Dedifferentiated amniotic fluid mesenchymal stem cell (primary cell): ENCODE results near the gene ASRGL1.
A peak's percentile ranks its signal among the peaks of the same experiment; 100 is the strongest.
"Not testable (repeated sequence)": the region's sequence is repeated elsewhere in the genome, so short reads cannot be mapped to it uniquely, and the experiment has no call there.

Experiments used
- DNase-seq: peaks from one replicate; pipeline ENCODE4 v3.0.0-alpha.2; 2016; ENCODE audit errors: extremely low spot score

Gene ASRGL1

GRCh38 chr11:62337303-62338181, at the start of gene ASRGL1:
Gene ASRGL1, plus strand, starts transcription at chr11:62337448. Its CDS starts 530 bp downstream, at chr11:62337978.
- DNase-seq = peak; percentile 33

- DNase-seq = no peak
Measured at GRCh38 chr11:62295504-62295903, 41.7 kb upstream of the ASRGL1 start.

GRCh38 chr11:62298975-62299374, 38.3 kb upstream of the ASRGL1 start, which contains the start of gene SCGB1D4:
Gene SCGB1D4, minus strand, starts transcription at chr11:62299075. Its CDS starts 65 bp downstream, at chr11:62299010.
- DNase-seq = no peak

DNA sequence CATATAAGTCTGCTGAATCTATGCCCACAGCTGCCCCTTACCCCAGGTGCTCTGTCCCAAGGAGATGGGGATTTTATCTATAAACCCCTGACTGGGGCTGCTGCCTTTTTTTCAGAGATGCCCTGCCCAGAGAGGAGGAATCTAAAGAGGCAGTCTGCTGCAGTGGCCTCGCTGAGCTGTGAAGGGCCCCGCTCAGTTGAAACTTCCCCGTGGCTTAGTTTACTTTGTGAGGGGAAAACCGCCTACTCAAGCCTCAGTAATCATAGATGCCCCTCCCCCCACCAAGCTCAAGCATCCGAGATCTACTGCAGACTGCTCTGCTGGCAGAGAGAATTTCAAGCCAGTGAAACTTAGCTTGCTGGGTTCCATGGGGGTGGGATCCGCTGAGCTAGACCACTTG, 31.0 kb upstream of the ASRGL1 start:
- no peak for DNase-seq

DNA sequence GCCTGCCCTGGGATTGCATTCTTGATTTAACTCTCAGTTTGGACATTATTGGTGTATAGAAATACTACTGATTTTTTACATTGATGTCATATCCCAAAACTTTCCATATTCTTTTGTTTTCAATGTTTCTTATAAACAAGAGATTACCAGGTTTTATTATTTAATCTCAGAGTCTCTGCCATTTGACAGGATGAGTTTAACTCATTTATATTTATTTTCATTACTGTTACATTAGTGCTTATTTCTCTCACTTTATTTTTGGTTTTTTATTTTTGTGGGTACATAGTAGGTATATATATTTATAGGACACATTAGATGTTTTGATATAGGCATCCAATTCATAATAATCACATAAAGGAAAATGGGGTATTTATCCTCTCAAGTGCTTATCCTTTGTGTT, 29.3 kb upstream of the ASRGL1 start:
- DNase-seq = no peak

GRCh38 chr11:62309991-62310390, 27.3 kb upstream of the ASRGL1 start:
- no peak for DNase-seq

DNA sequence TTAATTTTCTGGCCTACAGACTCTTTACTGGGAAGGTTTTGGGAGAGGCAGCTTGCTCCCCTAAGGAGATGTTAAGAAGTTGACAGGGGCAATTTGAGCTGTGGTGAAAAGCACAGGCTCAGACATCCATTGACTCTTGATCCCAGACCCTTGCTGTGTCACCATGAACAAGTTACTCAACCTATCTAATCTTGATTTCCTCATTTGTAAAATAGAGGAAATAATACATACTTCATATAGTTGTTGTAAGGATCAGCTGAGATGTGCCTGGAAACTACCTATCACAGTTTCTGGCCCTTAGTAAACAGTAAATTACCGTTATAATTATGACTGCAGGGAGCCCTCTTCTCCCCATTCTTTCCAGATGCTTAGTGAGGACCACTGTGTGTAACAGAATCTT, 21.8 kb upstream of the ASRGL1 start:
- DNase-seq = no peak

- no peak for DNase-seq
Measured at GRCh38 chr11:62322524-62322923, 14.7 kb upstream of the ASRGL1 start.

- no peak for DNase-seq
Measured at GRCh38 chr11:62324731-62325556, 12.3 kb upstream of the ASRGL1 start.

DNA sequence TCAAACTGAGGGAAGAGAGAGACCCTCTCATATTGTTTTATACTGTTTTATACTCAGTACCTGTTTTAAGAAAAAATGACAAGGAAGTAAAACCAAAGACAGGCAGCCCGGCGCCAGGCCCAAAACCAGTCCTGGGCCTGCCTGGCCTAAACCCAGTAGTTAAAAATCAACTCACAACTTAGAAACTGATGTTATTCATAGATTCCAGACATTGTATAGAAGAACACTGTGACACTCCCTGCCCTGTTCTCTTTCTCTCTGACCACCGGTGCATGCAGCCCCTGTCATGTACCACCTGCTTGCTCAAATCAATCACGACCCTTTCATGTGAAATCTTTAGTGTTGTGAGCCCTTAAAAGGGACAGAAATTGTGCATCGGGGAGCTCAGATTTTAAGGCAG, 11.5 kb upstream of the ASRGL1 start:
- not testable (repeated sequence) for DNase-seq

DNA sequence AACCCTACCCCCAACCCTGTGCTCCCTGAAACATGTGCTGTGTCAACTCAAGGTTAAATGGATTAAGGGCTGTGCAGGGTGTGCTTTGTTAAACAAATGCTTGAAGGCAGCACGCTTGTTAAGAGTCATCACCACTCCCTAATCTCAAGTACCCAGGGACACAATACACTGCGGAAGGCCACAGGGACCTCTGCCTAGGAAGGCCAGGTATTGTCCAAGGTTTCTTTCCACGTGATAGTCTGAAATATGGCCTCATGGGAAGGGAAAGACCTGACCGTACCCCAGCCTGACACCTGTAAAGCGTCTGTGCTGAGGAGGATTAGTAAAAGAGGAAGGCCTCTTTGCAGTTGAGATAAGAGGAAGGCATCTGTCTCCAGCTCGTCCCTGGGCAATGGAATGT, 10.5 kb upstream of the ASRGL1 start:
- not testable (repeated sequence) for DNase-seq

GRCh38 chr11:62327541-62327940, 9.7 kb upstream of the ASRGL1 start:
- not testable (repeated sequence) for DNase-seq

DNA sequence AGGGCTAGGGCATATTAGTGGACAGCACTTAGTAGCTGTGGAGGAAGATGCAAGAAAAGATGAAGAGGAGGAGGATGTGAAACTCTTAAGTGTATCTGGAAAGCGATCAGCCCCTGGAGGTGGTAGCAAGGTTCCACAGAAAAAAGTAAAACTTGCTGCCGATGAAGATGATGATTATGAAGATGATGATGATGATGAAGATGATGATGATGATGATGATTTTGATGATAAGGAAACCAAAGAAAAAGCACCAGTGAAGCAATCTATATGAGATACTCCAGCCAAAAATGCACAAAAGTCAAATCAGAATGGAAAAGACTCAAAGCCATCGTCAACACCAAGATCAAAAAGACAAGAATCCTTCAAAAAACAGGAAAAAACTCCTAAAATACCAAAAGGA, 6.0 kb upstream of the ASRGL1 start:
- DNase-seq = not testable (repeated sequence)

GRCh38 chr11:62333768-62334167, 3.5 kb upstream of the ASRGL1 start:
- DNase-seq = no peak

DNA sequence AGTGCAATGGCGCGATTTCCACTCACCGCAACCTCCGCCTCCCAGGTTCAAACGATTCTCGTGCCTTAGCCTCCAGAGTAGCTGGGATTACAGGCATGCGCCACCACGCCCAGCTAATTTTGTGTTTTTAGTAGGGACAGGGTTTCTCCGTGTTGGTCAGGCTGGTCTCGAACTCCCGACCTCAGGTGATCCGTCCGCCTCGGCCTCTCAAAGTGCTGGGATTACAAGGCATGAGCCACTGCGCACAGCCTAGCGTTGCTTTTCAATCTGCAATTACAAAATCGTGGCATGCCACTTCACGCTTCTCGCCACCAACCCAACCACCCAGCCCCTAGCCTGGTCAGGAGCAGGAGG, 322 bp upstream of the ASRGL1 start:
- DNase-seq = not testable (repeated sequence)

DNA sequence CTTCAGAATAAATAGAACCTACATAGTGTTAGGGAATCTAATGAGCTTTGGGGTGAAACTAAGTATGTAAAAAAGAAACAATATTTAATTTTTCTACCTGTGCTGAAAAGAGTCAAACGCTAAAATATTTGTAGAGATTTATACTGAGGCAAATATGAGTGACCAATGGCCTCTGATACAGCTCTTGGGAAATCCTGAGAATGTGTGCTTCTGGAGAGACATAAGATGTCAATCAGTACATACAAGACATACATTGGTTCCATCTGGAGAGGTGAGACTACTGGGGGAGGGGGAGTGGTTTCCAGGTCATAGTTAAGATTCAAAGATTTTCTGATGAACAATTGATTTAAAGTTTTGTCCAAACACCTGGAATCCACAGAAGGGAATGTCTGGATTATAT, 970 bp downstream of the ASRGL1 start:
- DNase-seq = no peak

- peak; percentile 41 for DNase-seq
Measured at GRCh38 chr11:62340269-62340901, 3.1 kb downstream of the ASRGL1 start.

- no peak for DNase-seq
Measured at GRCh38 chr11:62341588-62341987, 4.3 kb downstream of the ASRGL1 start.

DNA sequence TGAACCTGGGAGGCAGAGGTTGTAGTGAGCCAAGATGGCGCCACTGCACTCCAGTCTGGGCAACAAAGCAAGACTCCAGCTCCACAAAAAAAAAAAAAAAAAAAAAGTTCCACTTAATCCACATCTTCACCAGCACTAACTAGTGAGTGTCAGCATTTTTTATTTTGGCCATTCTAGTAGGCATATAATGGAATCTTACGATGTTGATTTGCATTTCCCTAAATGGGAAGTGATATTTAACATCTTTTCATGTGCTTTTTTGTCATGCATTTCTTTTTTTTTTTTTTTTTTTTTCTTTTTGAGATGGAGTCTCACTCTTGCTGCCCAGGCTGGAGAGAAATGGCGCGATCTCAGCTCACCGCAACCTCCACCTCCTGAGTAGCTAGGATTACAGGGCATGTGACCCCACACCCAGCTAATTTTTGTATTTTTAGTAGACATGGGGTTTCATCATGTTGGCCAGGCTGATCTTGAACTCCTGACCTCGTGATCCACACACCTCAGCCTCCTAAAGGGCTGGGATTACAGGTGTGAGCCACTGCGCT, 6.5 kb downstream of the ASRGL1 start:
- DNase-seq = not testable (repeated sequence)

DNA sequence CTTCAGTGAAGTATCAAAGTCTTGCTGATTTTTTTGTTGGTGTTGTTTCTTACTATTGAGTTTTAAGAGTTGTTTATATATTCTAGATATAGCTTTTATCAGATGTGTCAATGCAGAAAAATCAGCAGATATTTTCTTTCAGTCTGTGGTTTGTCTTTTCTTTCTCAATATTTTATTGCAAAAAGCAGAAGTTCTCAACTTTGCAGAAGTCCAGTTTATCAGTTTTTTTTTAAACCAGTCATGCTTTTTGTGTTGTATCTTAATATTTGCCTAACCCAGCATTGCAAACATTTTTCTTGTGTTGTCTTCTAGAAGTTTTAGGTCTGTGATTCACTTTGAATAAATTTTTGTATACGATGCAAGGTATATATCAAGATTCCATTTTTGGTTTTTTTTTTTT, 7.0 kb downstream of the ASRGL1 start:
- no peak for DNase-seq

DNA sequence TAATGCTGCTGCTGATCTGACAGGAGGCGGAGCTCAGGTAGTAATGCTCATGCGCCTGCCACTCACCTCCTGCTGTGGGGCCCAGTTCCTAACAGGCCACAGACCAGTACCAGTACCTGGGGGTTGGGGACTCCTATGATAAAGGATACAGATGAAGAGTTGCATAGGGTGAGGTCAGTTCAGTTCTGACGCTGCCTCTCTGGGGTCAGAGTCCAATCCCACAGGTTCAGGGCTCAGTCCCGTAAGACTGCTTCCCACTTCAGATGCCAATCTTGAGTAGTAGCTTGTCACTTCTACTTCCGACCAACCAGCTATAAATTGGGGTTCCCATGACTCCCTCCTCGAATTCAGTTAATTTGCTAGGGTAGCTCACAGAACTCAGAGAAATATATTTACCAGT, 8.6 kb downstream of the ASRGL1 start:
- DNase-seq = no peak
